Measurements from ENCODE around the gene SEC31A. TPM values are rescaled to one million over a fixed set of nuclear protein-coding genes. Genes with fewer than 3 reads are reported as not detected.

SEC31A gene
- total and polyA plus RNA-seq, 7 donors: 67.9 to 197 (median 121) TPM

DNA sequence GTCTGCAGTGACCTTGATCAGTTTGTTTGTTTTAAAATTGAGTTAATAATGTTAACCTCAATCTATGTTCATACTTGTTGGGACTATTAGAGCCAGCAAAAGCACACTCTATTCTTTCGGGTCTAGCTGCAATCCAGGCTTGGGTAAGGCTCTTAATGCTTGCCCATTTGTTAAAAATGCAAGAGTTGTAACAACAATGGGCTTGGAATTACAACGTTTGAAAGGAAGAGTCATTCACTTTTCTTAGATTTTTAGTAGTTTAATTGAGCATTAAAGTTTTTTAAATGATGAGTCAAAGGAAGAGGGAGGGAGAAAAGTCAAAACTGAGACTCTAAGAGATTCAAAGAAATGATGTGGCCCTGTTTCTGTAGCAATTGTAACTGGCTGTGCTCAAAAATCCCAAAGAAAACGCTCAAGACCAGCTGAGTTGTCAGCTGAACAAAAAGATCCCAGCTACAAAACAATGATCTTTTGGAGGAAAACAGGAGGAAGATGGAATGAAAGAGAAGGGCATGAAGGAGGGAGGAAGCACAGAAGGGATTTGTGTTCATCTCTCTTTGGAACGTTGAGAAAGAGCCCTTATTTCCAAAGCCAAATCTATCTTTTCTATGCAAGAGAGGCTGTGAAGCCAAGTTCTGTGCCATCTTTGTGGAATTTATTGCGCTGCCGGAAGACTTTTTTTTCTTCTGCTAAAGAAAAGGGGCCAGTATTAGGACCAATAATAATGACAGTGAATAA is 97.9 kb downstream of the SEC31A start:
- Histone ChIP-seq H3K27ac (no peak overlapping the region), H3K4me1 (peaks cover 0 to 27% (median 20%) of the 10 kb centered on the region in 4 donors)
- WGBS, 2 donors: 73 to 77% methylated on average over 6 of the region's 6 CpGs

DNA sequence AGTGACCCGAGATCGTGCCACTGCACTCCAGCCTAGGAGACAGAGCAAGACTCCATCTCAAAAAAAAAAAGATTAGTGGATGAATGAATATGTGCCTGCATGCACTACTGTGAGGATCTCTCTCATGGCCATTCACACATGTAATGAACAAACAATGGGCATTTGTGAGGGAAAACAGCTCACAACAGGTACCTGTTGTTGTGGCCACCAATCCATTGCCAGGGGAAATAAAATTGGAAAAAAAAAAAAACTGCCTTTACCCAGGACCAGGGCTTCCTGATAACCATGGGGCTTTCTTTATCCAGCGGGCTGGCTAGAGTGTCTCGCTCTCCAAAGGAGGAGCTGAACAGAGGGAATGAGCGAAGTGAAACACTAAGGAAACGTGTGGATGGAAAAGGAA is 99.8 kb downstream of the SEC31A start:
- TF ChIP-seq POLR2A (IDR thresholded peaks at IDR 0.05) (no peak), POLR2AphosphoS5 (IDR thresholded peaks at IDR 0.05) (no peak), EP300 (IDR thresholded peaks at IDR 0.05) (no peak)
- TF ChIP-seq, protein P1, sequence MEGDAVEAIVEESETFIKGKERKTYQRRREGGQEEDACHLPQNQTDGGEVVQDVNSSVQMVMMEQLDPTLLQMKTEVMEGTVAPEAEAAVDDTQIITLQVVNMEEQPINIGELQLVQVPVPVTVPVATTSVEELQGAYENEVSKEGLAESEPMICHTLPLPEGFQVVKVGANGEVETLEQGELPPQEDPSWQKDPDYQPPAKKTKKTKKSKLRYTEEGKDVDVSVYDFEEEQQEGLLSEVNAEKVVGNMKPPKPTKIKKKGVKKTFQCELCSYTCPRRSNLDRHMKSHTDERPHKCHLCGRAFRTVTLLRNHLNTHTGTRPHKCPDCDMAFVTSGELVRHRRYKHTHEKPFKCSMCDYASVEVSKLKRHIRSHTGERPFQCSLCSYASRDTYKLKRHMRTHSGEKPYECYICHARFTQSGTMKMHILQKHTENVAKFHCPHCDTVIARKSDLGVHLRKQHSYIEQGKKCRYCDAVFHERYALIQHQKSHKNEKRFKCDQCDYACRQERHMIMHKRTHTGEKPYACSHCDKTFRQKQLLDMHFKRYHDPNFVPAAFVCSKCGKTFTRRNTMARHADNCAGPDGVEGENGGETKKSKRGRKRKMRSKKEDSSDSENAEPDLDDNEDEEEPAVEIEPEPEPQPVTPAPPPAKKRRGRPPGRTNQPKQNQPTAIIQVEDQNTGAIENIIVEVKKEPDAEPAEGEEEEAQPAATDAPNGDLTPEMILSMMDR (IDR thresholded peaks at IDR 0.05): no peak
- no peak for DNase-seq
- no peaks in the 10 kb centered on the region for H3K27me3 ChIP-seq
- H3K27ac ChIP-seq: no peak overlapping the region
- no peaks in the 10 kb centered on the region for H3K36me3 ChIP-seq
- WGBS, 2 donors: 90 to 94% methylated on average over 6 of the region's 6 CpGs
- peaks cover 0 to 15% (median 10%) of the 10 kb centered on the region in 4 donors for H3K4me1 ChIP-seq
- H3K9me3 ChIP-seq: no peaks in the 10 kb centered on the region
- no peak overlapping the region for H3K4me3 ChIP-seq
- intact Hi-C loops (cut with DNase I): loop anchor here (10.0 kb wide), 2 partner anchors 244 to 416 kb away; partner anchors contain the start of genes COPS4 and HNRNPD

More for the DNA sequence above, 97.9 kb downstream of the SEC31A start:
- H3K9me3 ChIP-seq: no peaks in the 10 kb centered on the region
- H3K4me3 ChIP-seq: no peak overlapping the region
- intact Hi-C loops (cut with DNase I): loop anchor here (10.0 kb wide), 2 partner anchors 242 to 418 kb away; partner anchors contain the start of genes COPS4 and HNRNPD
- no peaks in the 10 kb centered on the region for H3K27me3 ChIP-seq
- H3K36me3 ChIP-seq: no peaks in the 10 kb centered on the region
- TF ChIP-seq POLR2AphosphoS5 (IDR thresholded peaks at IDR 0.05) (no peak), POLR2A (IDR thresholded peaks at IDR 0.05) (no peak), EP300 (IDR thresholded peaks at IDR 0.05) (no peak)
- TF ChIP-seq, protein P1 (IDR thresholded peaks at IDR 0.05): no peak
- DNase-seq: no peak

DNA sequence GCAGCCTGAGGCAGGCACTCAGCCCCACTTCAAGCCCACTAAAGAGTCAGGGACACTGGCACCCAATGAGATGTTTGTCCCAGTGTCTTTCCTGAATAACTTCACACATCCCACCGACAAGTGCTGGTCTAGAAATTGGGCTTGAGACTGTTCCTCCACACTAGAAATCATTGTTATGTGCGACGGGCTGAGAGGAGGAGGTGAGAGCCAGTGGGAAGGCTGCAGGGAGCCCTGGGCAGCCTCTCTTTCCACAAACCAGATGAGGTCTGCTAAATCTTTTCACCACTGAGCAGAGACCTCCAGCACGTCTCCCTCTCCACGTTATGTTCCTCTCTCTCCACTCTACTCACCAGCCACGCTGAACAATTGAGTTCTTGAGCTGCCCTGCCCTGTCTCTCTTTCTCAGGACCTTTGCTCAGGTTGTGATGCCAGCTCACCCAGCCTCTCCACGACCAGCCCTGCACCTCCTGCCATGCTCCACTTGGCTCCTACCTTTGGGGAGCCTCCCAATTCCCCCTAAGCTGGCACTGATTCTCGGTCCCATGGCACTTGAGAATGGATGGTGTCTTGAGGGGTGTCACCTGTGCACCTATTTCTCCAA is 100.8 kb downstream of the SEC31A start:
- no peak overlapping the region for H3K27ac ChIP-seq
- DNase-seq: no peak
- no peaks in the 10 kb centered on the region for H3K27me3 ChIP-seq
- no peaks in the 10 kb centered on the region for H3K36me3 ChIP-seq
- no peaks in the 10 kb centered on the region for H3K9me3 ChIP-seq
- H3K4me1 ChIP-seq: peaks cover 0 to 26% (median 19%) of the 10 kb centered on the region in 4 donors
- intact Hi-C loops (cut with DNase I): loop anchor here (10.0 kb wide), 2 partner anchors 245 to 415 kb away; partner anchors contain the start of genes COPS4 and HNRNPD
- no peak for TF ChIP-seq EP300 (IDR thresholded peaks at IDR 0.05)
- no peak for TF ChIP-seq POLR2AphosphoS5 (IDR thresholded peaks at IDR 0.05)
- TF ChIP-seq, protein P1 (IDR thresholded peaks at IDR 0.05): no peak
- TF ChIP-seq POLR2A (IDR thresholded peaks at IDR 0.05): no peak
- no peak overlapping the region for H3K4me3 ChIP-seq
- 69 to 81% methylated on average over 8 of the region's 8 CpGs for WGBS, 2 donors

DNA sequence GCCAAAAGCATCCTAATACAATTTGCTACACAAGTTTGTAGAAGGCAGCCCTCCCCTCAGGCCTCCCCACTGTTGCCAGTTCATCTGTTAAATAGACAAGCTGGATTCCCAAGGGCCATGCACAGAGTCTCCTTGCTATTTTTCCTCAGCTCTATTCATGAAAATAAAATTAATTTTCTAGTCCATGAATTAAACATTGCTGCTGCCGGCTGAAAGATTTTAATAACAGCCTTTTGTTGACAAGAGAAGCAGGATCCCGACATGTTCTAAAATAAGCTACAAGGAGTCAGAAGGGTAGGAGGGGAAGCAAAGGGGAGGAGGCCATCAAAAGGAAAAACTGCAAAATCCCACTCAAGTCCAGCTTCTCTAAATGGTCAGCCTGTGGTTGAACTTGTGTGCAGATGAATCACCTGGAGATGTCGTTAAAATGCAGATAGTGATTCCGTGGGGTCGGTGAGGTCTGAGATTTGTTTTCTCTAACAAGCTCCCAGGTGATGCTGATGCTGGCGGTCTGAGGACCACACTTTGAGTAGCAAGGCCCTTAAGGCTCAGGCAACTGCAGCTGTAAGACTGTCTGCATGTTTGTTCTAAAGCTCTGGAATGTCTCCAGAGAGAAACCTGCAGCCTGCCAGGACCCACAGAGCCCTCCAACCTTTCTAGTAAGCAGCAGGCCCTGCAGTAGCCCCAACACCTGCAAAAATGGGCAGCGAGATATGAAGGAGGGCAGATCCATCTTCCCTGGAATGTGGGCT is 101.8 kb downstream of the SEC31A start:
- Histone ChIP-seq H3K27ac (peak overlapping the region in 2 of 4 donors; percentile 24 to 29), H3K27me3 (no peaks in the 10 kb centered on the region), H3K4me1 (peaks cover 0 to 35% (median 25%) of the 10 kb centered on the region in 4 donors), H3K4me3 (no peak overlapping the region), H3K36me3 (no peaks in the 10 kb centered on the region), H3K9me3 (no peaks in the 10 kb centered on the region)
- no peak for TF ChIP-seq POLR2AphosphoS5 (IDR thresholded peaks at IDR 0.05)
- TF ChIP-seq EP300 (IDR thresholded peaks at IDR 0.05): no peak
- no peak for TF ChIP-seq POLR2A (IDR thresholded peaks at IDR 0.05)
- TF ChIP-seq, protein P1 (IDR thresholded peaks at IDR 0.05): no peak
- 69 to 80% methylated on average over 7 of the region's 7 CpGs for WGBS, 2 donors
- intact Hi-C loops (cut with DNase I): no loop called here
- no peak for DNase-seq

Measured in sigmoid colon (tissue), 7 donors.